GM12878 (cell line): ENCODE measurements around the gene FCHSD2. TPM values are rescaled to one million over a fixed set of nuclear protein-coding genes. Genes with fewer than 3 reads are reported as not detected.

ENCODE experiments used
- ATAC-seq: fragments of 200-7000 bp; cut with Tn5 transposase; 3 replicates; pipeline ENCODE4 v1.9.1; 2020; ENCODE audit warnings: mild to moderate bottlenecking, moderate library complexity
- BruUV-seq: library from RNA; stranded (reverse); fragments of 400-500 nt; replicated peaks from 2 replicates; lab custom pipeline; 2021; lab: Mats Ljungman, UMichigan
- CTCF ChIA-PET: fragments of 300-600 bp; sonication (Branson Sonifier 250); formaldehyde crosslinking; extraction: SDS; loops from one replicate; lab custom pipeline; 2021; ENCODE audit warnings: inconsistent platforms; lab: Yijun Ruan, JAX
- POLR2A ChIA-PET: fragments of 350-600 bp; formaldehyde crosslinking; extraction: SDS; loops from one replicate; lab custom pipeline; 2021; ENCODE audit warnings: inconsistent platforms; lab: Charles Lee
- RAD21 ChIA-PET: fragments of 300-600 bp; sonication (Branson Sonifier 250); formaldehyde crosslinking; loops from one replicate; lab custom pipeline; 2023; ENCODE audit warnings: antibody characterized with exemption; ENCODE audit not compliant: unreplicated experiment; lab: Charles Lee
- SMC1A ChIA-PET: fragments of 300-600 bp; sonication (Branson Sonifier 250); formaldehyde crosslinking; loops from one replicate; lab custom pipeline; 2023; ENCODE audit not compliant: unreplicated experiment, uncharacterized antibody; lab: Charles Lee
- DNase-seq: peaks from one replicate; pipeline ENCODE4 v3.0.0-alpha.2; 2011; ENCODE audit warnings: low read depth, low spot score
- FAIRE-seq: peaks from 3 replicates; lab custom pipeline; 2011; peaks lifted over from hg19 to GRCh38; lab: Jason Lieb, UNC
- H2AFZ ChIP-seq: 2 replicates; pipeline ENCODE4 v1.6.0; 2011; ENCODE audit warnings: low read depth, low read length, control low read depth; ENCODE audit not compliant: control insufficient read depth
- H3K27ac ChIP-seq: 2 replicates; pipeline ENCODE4 v1.5.1; 2011; ENCODE audit warnings: control low read depth; ENCODE audit not compliant: control insufficient read depth, insufficient read depth
- H3K27me3 ChIP-seq, 2 experiments: replicated peaks in 1 of 2; 2 replicates each; pipeline versions ENCODE4 v1.6.0 to v1.6.1; 2011; ENCODE audit warnings: low read length in 1 of 2; ENCODE audit not compliant: control insufficient read depth in 2 of 2, insufficient read depth in 2 of 2
- H3K36me3 ChIP-seq, 2 experiments: 2 replicates each; pipeline ENCODE4 v1.5.1; 2011; ENCODE audit warnings: low read length in 1 of 2; ENCODE audit not compliant: control insufficient read depth in 2 of 2, insufficient read depth in 2 of 2
- H3K4me1 ChIP-seq: 2 replicates; pipeline ENCODE4 v1.6.1; 2011; ENCODE audit warnings: mild to moderate bottlenecking, low read length, moderate library complexity, mixed read lengths; ENCODE audit not compliant: control insufficient read depth, insufficient read depth
- H3K4me2 ChIP-seq: 2 replicates; pipeline ENCODE4 v1.6.0; 2011; ENCODE audit warnings: control low read depth; ENCODE audit not compliant: control insufficient read depth, insufficient read depth
- H3K4me3 ChIP-seq: fragments of 200-600 bp; sonication (generic); 2 replicates; pipeline ENCODE4 v1.5.1; 2016
- H3K79me2 ChIP-seq: 2 replicates; pipeline ENCODE4 v1.6.0; 2011; ENCODE audit warnings: low read length; ENCODE audit not compliant: control insufficient read depth, insufficient read depth
- H3K9ac ChIP-seq: 2 replicates; pipeline ENCODE4 v1.8.0; 2011; ENCODE audit warnings: low read length, control low read depth, mixed read lengths; ENCODE audit not compliant: control insufficient read depth, insufficient read depth
- H3K9me3 ChIP-seq: replicated peaks from 3 replicates; pipeline ENCODE4 v1.5.1; 2011; ENCODE audit warnings: mild to moderate bottlenecking, low read length; ENCODE audit not compliant: control insufficient read depth, insufficient read depth
- H4K20me1 ChIP-seq: 2 replicates; pipeline ENCODE4 v1.6.0; 2011; ENCODE audit not compliant: control insufficient read depth, insufficient read depth
- CREM ChIP-seq: IDR thresholded peaks from 2 replicates; pipeline ENCODE4 v1.6.1; 2014; ENCODE audit warnings: antibody characterized with exemption, low read depth
- CUX1 ChIP-seq: IDR thresholded peaks from 2 replicates; pipeline ENCODE4 v1.6.1; 2012; ENCODE audit warnings: improper control_type of control experiment, low read depth, low read length; ENCODE audit not compliant: insufficient replicate concordance
- ELK1 ChIP-seq: IDR thresholded peaks from 2 replicates; pipeline ENCODE4 v1.6.1; 2012; ENCODE audit warnings: low read depth, low read length, improper control_type of control experiment
- ESRRA ChIP-seq: IDR thresholded peaks from 2 replicates; pipeline ENCODE4 v1.6.1; 2012; ENCODE audit warnings: mild to moderate bottlenecking, low read length, improper control_type of control experiment
- KAT2A ChIP-seq: conservative IDR thresholded peaks from 2 replicates; pipeline ENCODE4 v1.6.1; 2011; ENCODE audit warnings: low read depth, low read length; ENCODE audit not compliant: control insufficient read depth
- MXI1 ChIP-seq: fragments of 150-350 bp; IDR thresholded peaks from 2 replicates; pipeline ENCODE4 v1.6.1; 2011; ENCODE audit warnings: low read depth, mild to moderate bottlenecking, inconsistent platforms, low read length, improper control_type of control experiment
- SMAD5 ChIP-seq: IDR thresholded peaks from 2 replicates; pipeline ENCODE4 v1.6.1; 2016; ENCODE audit warnings: antibody characterized with exemption, low read depth
- TAF1 ChIP-seq: IDR thresholded peaks from 2 replicates; pipeline ENCODE4 v1.6.1; 2011; ENCODE audit warnings: mild to moderate bottlenecking, low read depth, low read length, borderline replicate concordance
- WGBS: methylation state at CpG from one replicate; pipeline ENCODE4 v1.1.6; 2016; ENCODE audit warnings: low lambda C conversion rate; ENCODE audit not compliant: insufficient replicate concordance, insufficient coverage; ENCODE audit errors: missing lambda C conversion rate; 5-methylcytosine and 5-hydroxymethylcytosine counted together
- in situ Hi-C: fragments of 300-500 bp; cut with MboI; formaldehyde crosslinking; loops from 9 replicates; pipeline ENCODE4 v1.14.3; 2018; ENCODE audit warnings: mixed read lengths
- intact Hi-C: fragments of 100-400 bp; cut with micrococcal nuclease; formaldehyde crosslinking; loops from one replicate; pipeline ENCODE4 v1.14.2; 2022; ENCODE audit not compliant: unreplicated experiment
- polyA plus RNA-seq, 11 experiments: library from polyadenylated mRNA; depleted of rRNA in 4 of 11; unstranded in 6 of 11; stranded (reverse) in 5 of 11; fragments of >200 nt; fragmentation: Nextera tagmentation in 4 of 11; fragmentation: Illumina TruSeq in 1 of 11; extraction: Ambion mirVana in 4 of 11; extraction: Trizol in 1 of 11; gene quantifications; 1 replicate in 1 of 11; 2 replicates in 10 of 11; pipeline versions ENCODE4 v1.2.1 to v1.2.3, GENCODE V29; 2011 to 2016; ENCODE audit warnings: inconsistent platforms in 2 of 11, missing spikeins in 2 of 11, low read depth in 1 of 11
- total RNA-seq, 4 experiments: library from RNA; depleted of rRNA in 3 of 4; stranded (reverse); fragments of >200 nt in 3 of 4; fragmentation: Illumina TruSeq in 1 of 4; extraction: Trizol in 1 of 4; gene quantifications; 2 replicates each; pipeline versions ENCODE4 v1.2.1 to v1.2.3, GENCODE V29; 2013 to 2021
- TF ChIP-seq, protein P1 (sequence below): fragments of 150-350 bp; IDR thresholded peaks from 2 replicates; pipeline ENCODE4 v1.6.1; 2016; ENCODE audit warnings: low read depth, low read length

The FCHSD2 gene
- total and polyA plus RNA-seq, 10 of the 15 experiments (the other 5 are each of a cell fraction or from before 2014, with no cell fraction given), result 13.2 to 89.8 (median 47.8) TPM

DNA sequence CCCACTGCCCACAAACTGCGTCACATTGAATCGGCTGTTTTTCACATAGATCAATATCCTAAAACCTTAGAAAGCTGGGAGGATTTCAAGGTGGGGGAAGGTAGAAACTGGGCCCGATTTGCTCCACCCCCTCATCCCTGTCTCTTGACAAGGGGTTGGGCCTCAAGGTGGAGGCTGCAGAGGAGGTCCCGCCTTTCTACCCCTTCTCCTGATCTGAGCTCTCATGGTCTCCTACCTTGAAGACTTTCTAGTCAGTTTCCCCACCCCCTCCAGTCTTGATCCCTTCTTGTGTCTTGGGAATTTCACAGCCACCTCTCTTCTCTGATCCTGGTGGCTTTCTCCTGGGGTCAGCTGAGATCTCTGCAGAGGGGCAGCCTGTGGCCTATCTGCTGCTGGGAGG is 343.8 kb downstream of the FCHSD2 start (continued):
- TF ChIP-seq CUX1, result no peak
- no peak for TF ChIP-seq KAT2A

DNA sequence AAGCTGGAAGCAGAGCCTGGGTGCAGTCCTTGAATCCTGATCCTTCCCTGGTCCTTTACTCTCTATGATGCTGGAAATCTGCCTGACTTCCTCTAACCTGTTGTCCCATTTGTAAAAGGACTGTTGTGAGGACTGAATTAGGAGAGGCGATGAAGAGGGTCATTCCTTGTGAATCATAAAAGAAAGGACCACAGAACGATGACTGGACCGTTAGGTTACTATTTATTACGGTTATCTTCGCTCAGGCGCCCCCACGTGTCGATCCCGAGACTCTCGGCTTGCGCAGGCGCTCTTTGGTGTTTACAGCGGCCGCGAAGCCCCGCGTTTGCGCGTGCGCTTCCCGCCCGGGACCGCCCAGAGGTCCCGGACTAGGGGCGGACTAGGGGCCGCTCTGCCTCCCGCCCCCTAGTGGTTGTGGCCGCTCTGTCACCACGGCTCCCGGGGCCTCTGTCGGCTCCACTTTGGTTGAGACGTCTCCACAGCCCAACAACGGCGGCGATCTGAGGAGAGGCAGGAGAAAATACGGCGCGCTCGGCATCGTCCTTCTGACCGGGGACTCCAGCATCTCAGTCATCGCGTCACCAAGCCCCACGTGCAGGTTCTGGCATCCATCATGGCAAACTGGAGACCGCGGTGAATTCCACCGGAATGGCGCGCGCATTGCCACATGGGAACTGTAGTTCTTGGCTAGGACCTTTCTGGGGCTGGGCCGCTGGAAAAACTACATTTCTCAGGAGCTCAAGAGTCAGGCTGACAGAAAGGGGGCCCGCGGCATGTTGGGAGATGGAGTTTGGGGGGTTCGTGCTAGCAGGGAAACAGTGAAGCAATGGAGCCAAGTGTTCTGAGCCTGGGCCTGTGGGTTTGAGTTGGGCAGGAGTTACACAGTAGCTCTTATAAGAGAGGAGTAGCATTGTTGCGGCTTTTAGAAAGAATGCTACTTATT is 348.4 kb downstream of the FCHSD2 start, which contains the start of gene STARD10:
Gene STARD10 (minus strand): TSS at position 623 of the 943 bp plus-strand sequence. CDS start 12,866 bp downstream, outside the sequence.
- TSS peak; percentile 92 for BruUV-seq
- ChIA-PET SMC1A (interaction anchor here (0.6 to 4.1 kb wide), 27 partner anchors 10 to 384 kb away, joined by 3 to 185 read pairs (median 5); partner anchors contain the start of gene ATG16L2), RAD21 (interaction anchor here (0.6 to 10.5 kb wide), 25 partner anchors 11 to 887 kb away, joined by 3 to 256 read pairs (median 5); no protein-coding TSS in a partner anchor), CTCF (interaction anchor here (0.6 to 15.0 kb wide), 56 partner anchors 9 to 569 kb away, joined by 3 to 469 read pairs (median 4); partner anchors contain the start of genes ARAP1, ATG16L2 and INPPL1), POLR2A (interaction anchor here (0.6 to 4.2 kb wide), 15 partner anchors 12 to 364 kb away, joined by 3 to 46 read pairs (median 4); partner anchors contain the start of genes ARAP1 and ATG16L2)
- intact Hi-C loops, result loop anchor here (1.0 to 5.0 kb wide), 4 partner anchors 20 to 68 kb away; partner anchors contain the start of gene ARAP1
- H3K27ac ChIP-seq, result peak within 1 kb of the TSS; percentile 77
- 3% methylated on average over 49 of the region's 55 CpGs for WGBS
- peak; percentile 79 for DNase-seq
- peaks cover 11% of the 10 kb centered on the region for H3K4me1 ChIP-seq
- peak within 1 kb of the TSS; percentile 80 for H3K4me2 ChIP-seq
- no peaks in the 10 kb centered on the region for H3K36me3 ChIP-seq
- FAIRE-seq, result peak; percentile 98
- no peaks in the 10 kb centered on the region for H4K20me1 ChIP-seq
- in situ Hi-C loops, result loop anchor here (10.0 kb wide), 1 partner anchor 69 kb away; no protein-coding TSS in a partner anchor
- H3K4me3 ChIP-seq, result peak within 1 kb of the TSS; percentile 66
- peak within 1 kb of the TSS; percentile 70 for H3K9ac ChIP-seq
- no peaks in the 10 kb centered on the region for H3K9me3 ChIP-seq
- H3K27me3 ChIP-seq, result no peaks in the 10 kb centered on the region
- ATAC-seq, result peak; percentile 98
- H2AFZ ChIP-seq, result peak within 1 kb of the TSS; percentile 98
- H3K79me2 ChIP-seq, result no peaks in the 10 kb centered on the region
- 0 out of 2 replicates have a peak, but pooled peaks have one; percentile 76 for TF ChIP-seq ELK1
- peak; percentile 90 for TF ChIP-seq CREM
- TF ChIP-seq MXI1, result peak; percentile 64
- peak; percentile 38; the same call in 1 of the 2 replicates for TF ChIP-seq ESRRA
- TF ChIP-seq TAF1, result peak; percentile 78; the same call in 1 of the 2 replicates
- TF ChIP-seq, protein P1, sequence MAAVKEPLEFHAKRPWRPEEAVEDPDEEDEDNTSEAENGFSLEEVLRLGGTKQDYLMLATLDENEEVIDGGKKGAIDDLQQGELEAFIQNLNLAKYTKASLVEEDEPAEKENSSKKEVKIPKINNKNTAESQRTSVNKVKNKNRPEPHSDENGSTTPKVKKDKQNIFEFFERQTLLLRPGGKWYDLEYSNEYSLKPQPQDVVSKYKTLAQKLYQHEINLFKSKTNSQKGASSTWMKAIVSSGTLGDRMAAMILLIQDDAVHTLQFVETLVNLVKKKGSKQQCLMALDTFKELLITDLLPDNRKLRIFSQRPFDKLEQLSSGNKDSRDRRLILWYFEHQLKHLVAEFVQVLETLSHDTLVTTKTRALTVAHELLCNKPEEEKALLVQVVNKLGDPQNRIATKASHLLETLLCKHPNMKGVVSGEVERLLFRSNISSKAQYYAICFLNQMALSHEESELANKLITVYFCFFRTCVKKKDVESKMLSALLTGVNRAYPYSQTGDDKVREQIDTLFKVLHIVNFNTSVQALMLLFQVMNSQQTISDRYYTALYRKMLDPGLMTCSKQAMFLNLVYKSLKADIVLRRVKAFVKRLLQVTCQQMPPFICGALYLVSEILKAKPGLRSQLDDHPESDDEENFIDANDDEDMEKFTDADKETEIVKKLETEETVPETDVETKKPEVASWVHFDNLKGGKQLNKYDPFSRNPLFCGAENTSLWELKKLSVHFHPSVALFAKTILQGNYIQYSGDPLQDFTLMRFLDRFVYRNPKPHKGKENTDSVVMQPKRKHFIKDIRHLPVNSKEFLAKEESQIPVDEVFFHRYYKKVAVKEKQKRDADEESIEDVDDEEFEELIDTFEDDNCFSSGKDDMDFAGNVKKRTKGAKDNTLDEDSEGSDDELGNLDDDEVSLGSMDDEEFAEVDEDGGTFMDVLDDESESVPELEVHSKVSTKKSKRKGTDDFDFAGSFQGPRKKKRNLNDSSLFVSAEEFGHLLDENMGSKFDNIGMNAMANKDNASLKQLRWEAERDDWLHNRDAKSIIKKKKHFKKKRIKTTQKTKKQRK, result no peak
- TF ChIP-seq SMAD5, result no peak; the same call in 1 of the 2 replicates
